GM10847 (cell line): ENCODE measurements around the gene MYO1F.

ENCODE experiments used
- POLR2A ChIP-seq: IDR thresholded peaks from 2 replicates; pipeline ENCODE4 v1.6.1; 2011; ENCODE audit not compliant: insufficient read length; ENCODE audit errors: extremely low read depth

The MYO1F gene

GRCh38 chr19:8578642-8579265, 1.5 kb upstream of the MYO1F start:
- TF ChIP-seq POLR2A = no peak

- no peak for TF ChIP-seq POLR2A
Measured at GRCh38 chr19:8577741-8578140, 499 bp upstream of the MYO1F start.

- no peak for TF ChIP-seq POLR2A
Measured at GRCh38 chr19:8576273-8576993, 809 bp downstream of the MYO1F start.

- TF ChIP-seq POLR2A = no peak
Measured at GRCh38 chr19:8575467-8575997, 1.7 kb downstream of the MYO1F start.

GRCh38 chr19:8573316-8573715, 3.9 kb downstream of the MYO1F start:
- TF ChIP-seq POLR2A = no peak

GRCh38 chr19:8571006-8571411, 6.2 kb downstream of the MYO1F start:
- no peak for TF ChIP-seq POLR2A

GRCh38 chr19:8569066-8569771, 8.0 kb downstream of the MYO1F start:
- no peak for TF ChIP-seq POLR2A

- TF ChIP-seq POLR2A = no peak
Measured at GRCh38 chr19:8567522-8568172, 9.6 kb downstream of the MYO1F start.

- TF ChIP-seq POLR2A = no peak
Measured at GRCh38 chr19:8566855-8567254, 10.4 kb downstream of the MYO1F start.

- no peak for TF ChIP-seq POLR2A
Measured at GRCh38 chr19:8561075-8561764, 16.0 kb downstream of the MYO1F start.

- no peak for TF ChIP-seq POLR2A
Measured at GRCh38 chr19:8558325-8558724, 18.9 kb downstream of the MYO1F start.

- no peak for TF ChIP-seq POLR2A
Measured at GRCh38 chr19:8557642-8558238, 19.5 kb downstream of the MYO1F start.

GRCh38 chr19:8552810-8553209, 24.4 kb downstream of the MYO1F start:
- no peak for TF ChIP-seq POLR2A

GRCh38 chr19:8550070-8550469, 27.2 kb downstream of the MYO1F start:
- no peak for TF ChIP-seq POLR2A
